WI38 (cell line): Measurements from ENCODE around the gene REN.

ENCODE experiments used
- H3K4me3 ChIP-seq: 2 replicates; pipeline ENCODE4 v1.5.1; 2011; ENCODE audit warnings: low read depth, mild to moderate bottlenecking, control low read depth, low read length
- TF ChIP-seq, protein P1 (sequence below): IDR thresholded peaks from 2 replicates; pipeline ENCODE4 v1.5.1; 2012; ENCODE audit warnings: low read depth, mild to moderate bottlenecking, control low read depth, low read length

REN gene

DNA sequence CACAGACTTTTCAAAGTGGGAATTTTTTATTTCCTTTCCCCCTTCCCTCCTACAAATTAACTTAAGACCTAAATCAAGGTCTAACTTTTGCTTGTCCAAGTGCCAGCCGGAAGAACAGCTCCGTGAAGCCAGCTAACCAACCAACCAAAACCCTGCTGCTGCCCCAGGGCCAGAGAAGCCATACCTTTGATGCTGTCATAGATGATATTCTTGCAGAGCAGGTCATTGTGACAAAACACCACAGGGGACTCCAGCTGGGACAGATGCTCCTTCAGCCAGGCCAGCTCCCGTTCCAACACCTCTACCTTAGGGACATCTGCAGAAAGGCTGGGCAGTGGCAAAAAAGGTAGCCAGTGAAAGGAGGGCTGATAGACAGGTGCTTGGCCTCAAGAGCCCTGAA, 25.0 kb downstream of the REN start:
- H3K4me3 ChIP-seq: no peak overlapping the region
- TF ChIP-seq, protein P1, sequence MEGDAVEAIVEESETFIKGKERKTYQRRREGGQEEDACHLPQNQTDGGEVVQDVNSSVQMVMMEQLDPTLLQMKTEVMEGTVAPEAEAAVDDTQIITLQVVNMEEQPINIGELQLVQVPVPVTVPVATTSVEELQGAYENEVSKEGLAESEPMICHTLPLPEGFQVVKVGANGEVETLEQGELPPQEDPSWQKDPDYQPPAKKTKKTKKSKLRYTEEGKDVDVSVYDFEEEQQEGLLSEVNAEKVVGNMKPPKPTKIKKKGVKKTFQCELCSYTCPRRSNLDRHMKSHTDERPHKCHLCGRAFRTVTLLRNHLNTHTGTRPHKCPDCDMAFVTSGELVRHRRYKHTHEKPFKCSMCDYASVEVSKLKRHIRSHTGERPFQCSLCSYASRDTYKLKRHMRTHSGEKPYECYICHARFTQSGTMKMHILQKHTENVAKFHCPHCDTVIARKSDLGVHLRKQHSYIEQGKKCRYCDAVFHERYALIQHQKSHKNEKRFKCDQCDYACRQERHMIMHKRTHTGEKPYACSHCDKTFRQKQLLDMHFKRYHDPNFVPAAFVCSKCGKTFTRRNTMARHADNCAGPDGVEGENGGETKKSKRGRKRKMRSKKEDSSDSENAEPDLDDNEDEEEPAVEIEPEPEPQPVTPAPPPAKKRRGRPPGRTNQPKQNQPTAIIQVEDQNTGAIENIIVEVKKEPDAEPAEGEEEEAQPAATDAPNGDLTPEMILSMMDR: no peak

DNA sequence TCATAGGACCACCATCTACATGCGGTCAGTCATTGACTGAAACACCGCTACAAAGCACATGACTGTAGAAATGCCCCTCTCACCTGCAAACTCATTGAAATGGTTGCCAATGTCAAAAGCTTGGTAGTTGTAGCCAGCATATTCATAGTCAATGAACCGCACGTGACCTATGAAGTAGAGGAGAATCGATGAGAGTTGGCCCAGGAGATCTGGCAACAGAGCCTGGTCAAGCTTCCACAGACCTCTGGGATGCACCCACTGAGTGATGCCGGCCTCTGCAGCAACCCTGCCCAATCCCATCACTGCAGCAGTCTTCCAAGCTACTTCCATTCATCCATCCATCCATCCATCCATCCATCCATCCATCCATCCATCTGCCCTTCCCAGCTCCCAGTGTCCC, 26.2 kb downstream of the REN start:
- TF ChIP-seq, protein P1: no peak
- H3K4me3 ChIP-seq: no peak overlapping the region

DNA sequence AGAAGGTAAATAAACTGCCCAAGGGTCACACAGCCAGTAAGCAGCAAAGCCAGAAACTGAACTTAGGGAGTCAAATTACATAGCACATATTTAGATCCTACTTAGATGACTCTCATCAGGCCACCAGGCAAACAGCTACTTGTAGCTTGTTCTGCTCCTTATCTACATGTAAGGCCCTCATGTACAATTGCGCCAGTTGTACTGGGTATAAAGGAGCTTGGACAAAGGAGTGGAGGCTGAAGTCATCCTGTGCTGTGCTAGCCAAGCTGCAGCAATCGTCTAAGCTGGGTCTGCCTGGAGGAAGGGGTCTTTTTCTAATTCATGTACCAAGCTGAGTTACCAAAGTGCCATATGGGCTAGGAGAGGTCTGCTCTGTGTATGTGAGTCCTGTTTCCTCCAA, 27.0 kb downstream of the REN start:
- TF ChIP-seq, protein P1: no peak
- H3K4me3 ChIP-seq: no peak overlapping the region

DNA sequence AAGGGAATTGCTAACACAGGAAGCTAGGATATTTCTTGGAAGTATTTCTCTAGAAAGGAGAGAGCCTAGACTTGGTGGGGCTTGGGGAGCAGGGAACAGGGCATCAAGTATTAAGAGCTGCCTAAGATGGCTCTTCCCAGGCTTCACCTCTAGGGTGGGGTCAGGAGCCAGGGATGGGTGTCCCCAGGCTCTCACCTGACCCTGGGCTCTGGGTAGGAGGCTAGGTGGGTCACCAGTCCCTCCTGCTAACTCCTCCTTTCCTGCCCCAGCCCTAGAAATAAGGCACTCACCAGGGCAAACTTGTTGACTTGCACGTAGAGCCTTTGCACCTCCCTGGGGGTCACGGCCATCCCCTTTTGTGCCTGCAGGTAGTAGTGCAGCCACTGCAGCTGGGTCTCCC, 29.3 kb downstream of the REN start:
- TF ChIP-seq, protein P1: no peak
- H3K4me3 ChIP-seq: no peak overlapping the region

DNA sequence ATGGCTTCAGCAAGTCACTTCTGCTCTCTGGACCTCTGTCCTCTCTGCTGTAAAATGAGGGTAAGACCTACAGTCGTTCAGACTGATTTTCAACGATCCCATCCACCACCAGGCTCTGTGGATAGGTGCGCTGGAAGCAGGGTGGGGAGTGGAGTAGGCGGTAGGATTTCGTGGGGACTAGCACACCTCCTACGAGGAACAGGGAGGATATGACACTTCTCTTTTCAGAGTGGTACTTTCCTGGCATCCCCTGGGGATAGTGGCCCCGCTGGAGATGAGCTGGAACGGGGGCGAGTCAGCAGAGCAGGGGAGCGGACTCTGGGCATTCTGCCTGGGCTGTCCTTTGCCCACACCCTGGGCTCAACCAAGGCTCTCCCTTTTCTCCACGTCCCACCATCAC, 32.0 kb downstream of the REN start:
- TF ChIP-seq, protein P1: no peak
- no peak overlapping the region for H3K4me3 ChIP-seq

DNA sequence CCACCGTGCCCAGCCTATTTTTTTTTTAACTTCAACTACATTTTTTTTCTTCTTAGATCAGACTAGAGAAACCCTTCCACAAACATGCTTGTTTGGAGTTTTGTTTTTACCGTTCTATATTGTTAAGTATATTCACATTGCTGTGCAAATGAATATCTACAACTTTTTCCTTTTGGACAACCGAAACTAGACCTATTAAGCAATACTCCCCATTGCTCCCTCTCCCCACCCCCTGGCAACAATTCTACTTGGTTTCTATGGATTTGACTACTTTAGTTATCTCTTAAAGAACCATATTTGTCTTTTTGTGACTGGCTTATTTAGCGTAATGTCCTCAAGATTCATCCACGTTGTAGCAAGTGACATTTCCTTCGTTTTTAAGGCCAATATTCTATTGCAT, 33.4 kb downstream of the REN start:
- TF ChIP-seq, protein P1: no peak
- no peak overlapping the region for H3K4me3 ChIP-seq

DNA sequence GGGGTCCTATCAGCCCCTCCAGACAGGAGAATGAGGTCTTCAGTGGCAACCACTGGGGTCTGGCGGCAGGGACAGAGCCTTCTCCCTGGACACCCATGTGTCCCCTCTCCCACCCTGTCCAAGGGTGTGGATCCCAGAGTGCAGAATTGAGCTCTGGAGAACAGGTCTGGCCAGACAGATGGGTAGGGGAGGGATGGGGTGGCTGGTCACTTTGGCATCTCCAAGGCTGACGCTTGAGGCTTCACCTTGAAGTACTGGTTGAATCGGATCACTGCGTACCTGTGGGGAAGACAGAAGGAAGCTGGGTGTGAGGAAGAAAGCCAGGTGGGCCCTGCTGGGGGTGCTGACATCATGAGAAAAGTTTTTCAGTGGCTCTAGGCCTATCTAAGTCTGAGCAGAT, 34.2 kb downstream of the REN start:
- H3K4me3 ChIP-seq: no peak overlapping the region
- TF ChIP-seq, protein P1: no peak
